ENCODE results near the gene NTM. TPM values are rescaled to one million over a fixed set of nuclear protein-coding genes. Genes with fewer than 3 reads are reported as not detected.

NTM gene
- total RNA-seq, 4 donors from 2014 or later: 3.6 to 11.8 (median 7.8) TPM

- Histone ChIP-seq H3K4me1 (no peaks in the 10 kb centered on the region), H3K4me3 (no peak overlapping the region), H3K36me3 (no peaks in the 10 kb centered on the region), H3K27me3 (peaks cover 27% of the 10 kb centered on the region), H3K27ac (no peak overlapping the region), H3K9me3 (no peaks in the 10 kb centered on the region)
- TF ChIP-seq CTCF (IDR thresholded peaks at IDR 0.05) (no peak), EP300 (IDR thresholded peaks at IDR 0.05) (no peak), POLR2AphosphoS5 (IDR thresholded peaks at IDR 0.05) (no peak), POLR2A (IDR thresholded peaks at IDR 0.05) (no peak)
- WGBS, 2 donors (ENCODE audit: low coverage in 1 of 2): 69 to 80% methylated on average over 1 of the region's 1 CpG
- ATAC-seq: no peak
Measured at GRCh38 chr11:131378931-131379330, 8.5 kb downstream of the NTM start.

- Histone ChIP-seq H3K27me3 (peaks cover 8% of the 10 kb centered on the region), H3K27ac (no peak overlapping the region), H3K36me3 (no peaks in the 10 kb centered on the region), H3K4me3 (no peak overlapping the region), H3K9me3 (no peaks in the 10 kb centered on the region), H3K4me1 (no peaks in the 10 kb centered on the region)
- ATAC-seq: no peak
- no peak for TF ChIP-seq EP300 (IDR thresholded peaks at IDR 0.05)
- no peak for TF ChIP-seq CTCF (IDR thresholded peaks at IDR 0.05)
- no peak for TF ChIP-seq POLR2AphosphoS5 (IDR thresholded peaks at IDR 0.05)
- no peak for TF ChIP-seq POLR2A (IDR thresholded peaks at IDR 0.05)
- WGBS, 2 donors (ENCODE audit: low coverage in 1 of 2): 63 to 77% methylated on average over 2 to 4 of the region's 4 CpGs
Measured at GRCh38 chr11:131385763-131386390, 15.5 kb downstream of the NTM start.

- Histone ChIP-seq H3K4me3 (no peak overlapping the region), H3K36me3 (no peaks in the 10 kb centered on the region), H3K27me3 (peaks cover 3% of the 10 kb centered on the region), H3K27ac (no peak overlapping the region), H3K9me3 (no peaks in the 10 kb centered on the region), H3K4me1 (no peaks in the 10 kb centered on the region)
- TF ChIP-seq POLR2AphosphoS5 (IDR thresholded peaks at IDR 0.05) (no peak), POLR2A (IDR thresholded peaks at IDR 0.05) (no peak), EP300 (IDR thresholded peaks at IDR 0.05) (no peak), CTCF (IDR thresholded peaks at IDR 0.05) (no peak)
- ATAC-seq: no peak
- WGBS, 2 donors (ENCODE audit: low coverage in 1 of 2): 63 to 72% methylated on average over 2 of the region's 2 CpGs
Measured at GRCh38 chr11:131386408-131386807, 16.0 kb downstream of the NTM start.

GRCh38 chr11:131388030-131388429, 17.6 kb downstream of the NTM start:
- TF ChIP-seq POLR2A (IDR thresholded peaks at IDR 0.05): no peak
- no peak for TF ChIP-seq EP300 (IDR thresholded peaks at IDR 0.05)
- TF ChIP-seq POLR2AphosphoS5 (IDR thresholded peaks at IDR 0.05): no peak
- TF ChIP-seq CTCF (IDR thresholded peaks at IDR 0.05): no peak
- no peak overlapping the region for H3K27ac ChIP-seq
- ATAC-seq: no peak
- no peaks in the 10 kb centered on the region for H3K4me1 ChIP-seq
- no peaks in the 10 kb centered on the region for H3K9me3 ChIP-seq
- no peak overlapping the region for H3K4me3 ChIP-seq
- H3K27me3 ChIP-seq: no peaks in the 10 kb centered on the region
- WGBS, 2 donors (ENCODE audit: low coverage in 1 of 2): 48 to 74% methylated on average over 3 of the region's 3 CpGs
- H3K36me3 ChIP-seq: no peaks in the 10 kb centered on the region

- WGBS, 2 donors (ENCODE audit: low coverage in 1 of 2): 25 to 69% methylated on average over 4 to 5 of the region's 5 CpGs
- TF ChIP-seq POLR2A (IDR thresholded peaks at IDR 0.05) (no peak), CTCF (IDR thresholded peaks at IDR 0.05) (no peak), POLR2AphosphoS5 (IDR thresholded peaks at IDR 0.05) (no peak), EP300 (IDR thresholded peaks at IDR 0.05) (no peak)
- ATAC-seq: no peak
- no peaks in the 10 kb centered on the region for H3K36me3 ChIP-seq
- no peaks in the 10 kb centered on the region for H3K9me3 ChIP-seq
- H3K27me3 ChIP-seq: no peaks in the 10 kb centered on the region
- H3K27ac ChIP-seq: no peak overlapping the region
- no peak overlapping the region for H3K4me3 ChIP-seq
- no peaks in the 10 kb centered on the region for H3K4me1 ChIP-seq
Measured at GRCh38 chr11:131389582-131389981, 19.2 kb downstream of the NTM start.
